Prostate gland (tissue), 2 donors: ENCODE data around the gene SRSF7. TPM values are rescaled to one million over a fixed set of nuclear protein-coding genes. Genes with fewer than 3 reads are reported as not detected.

Source experiments
- DNase-seq: peaks from one replicate; pipeline ENCODE4 v3.0.0-alpha.2; 2019; ENCODE audit warnings: low spot score
- H3K27ac ChIP-seq, 2 donors: fragments of 200-600 bp; sonication (generic); 2 replicates each; pipeline ENCODE4 v1.5.1; 2017 to 2019
- H3K27me3 ChIP-seq: fragments of 200-600 bp; sonication (generic); replicated peaks from 2 replicates; pipeline ENCODE4 v1.5.1; 2019; ENCODE audit not compliant: insufficient read depth
- H3K36me3 ChIP-seq, 2 donors: fragments of 200-600 bp; sonication (generic); 1 replicate in 1 of 2; 2 replicates in 1 of 2; pipeline versions ENCODE4 v1.5.1 to v1.8.1; 2017 to 2019
- H3K4me1 ChIP-seq: fragments of 200-600 bp; sonication (generic); replicated peaks from 2 replicates; pipeline ENCODE4 v1.5.1; 2019
- H3K4me3 ChIP-seq, 2 donors: fragments of 200-600 bp; sonication (generic); 2 replicates each; pipeline ENCODE4 v1.5.1; 2017 to 2019
- H3K9me3 ChIP-seq: fragments of 200-600 bp; sonication (generic); 2 replicates; pipeline ENCODE4 v1.5.1; 2017
- POLR2A ChIP-seq: fragments of 450-650 bp; IDR thresholded peaks from one replicate; pipeline ENCODE4 v1.6.1; 2016; ENCODE audit warnings: antibody characterized with exemption, mild to moderate bottlenecking
- POLR2AphosphoS5 ChIP-seq: sonication (generic); formaldehyde crosslinking; IDR thresholded peaks from one replicate; pipeline ENCODE4 v1.6.1; 2017; ENCODE audit warnings: antibody characterized with exemption
- WGBS: methylation state at CpG from one replicate; pipeline ENCODE4 v1.1.5; 2018; 5-methylcytosine and 5-hydroxymethylcytosine counted together
- intact Hi-C: fragments of 100-400 bp; cut with DNase I; formaldehyde crosslinking; loops from one replicate; pipeline ENCODE4 v1.14.2; 2022
- total RNA-seq, 2 donors: library from RNA; depleted of rRNA; stranded (reverse); fragments of >200 nt; gene quantifications; one replicate each; pipeline ENCODE4 v1.1.0, GENCODE V29; 2016
- TF ChIP-seq, protein P1 (sequence below), 4 experiments: fragments of 200-600 bp in 2 of 4; fragments of 450-650 bp in 2 of 4; sonication (generic) in 2 of 4; IDR thresholded peaks; 1 replicate in 3 of 4; 2 replicates in 1 of 4; pipeline ENCODE4 v1.5.1; 2016 to 2019; ENCODE audit warnings: antibody characterized with exemption in 4 of 4, mild to moderate bottlenecking in 2 of 4, moderate library complexity in 2 of 4

The SRSF7 gene
- total RNA-seq, 2 donors from 2014 or later: 73.2 to 84.4 TPM

DNA sequence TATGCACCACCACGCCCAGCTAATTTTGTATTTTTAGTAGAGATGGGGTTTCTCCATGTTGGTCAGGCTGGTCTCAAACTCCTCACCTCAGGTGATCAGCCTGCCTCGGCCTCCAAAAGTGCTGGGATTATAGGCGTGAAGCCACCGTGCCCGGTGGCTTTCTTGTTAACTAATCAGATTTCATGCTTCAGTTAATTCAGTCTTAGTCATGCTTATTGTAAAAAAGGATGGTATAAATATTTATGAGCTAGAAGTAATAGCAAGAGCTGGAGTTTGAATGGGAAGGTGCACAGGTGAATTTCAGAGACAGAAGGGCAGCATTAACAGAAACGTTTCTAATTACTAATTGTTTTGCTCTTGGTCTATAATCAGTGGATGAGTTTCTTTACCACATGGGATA lies 37.1 kb upstream of the SRSF7 start:
- Histone ChIP-seq H3K36me3 (no peaks in the 10 kb centered on the region), H3K27me3 (no peaks in the 10 kb centered on the region), H3K4me3 (no peak overlapping the region), H3K27ac (no peak overlapping the region), H3K9me3 (no peaks in the 10 kb centered on the region), H3K4me1 (no peaks in the 10 kb centered on the region)
- DNase-seq: no peak
- 88% methylated on average over 6 of the region's 6 CpGs for WGBS
- TF ChIP-seq POLR2A: no peak
- TF ChIP-seq, protein P1, sequence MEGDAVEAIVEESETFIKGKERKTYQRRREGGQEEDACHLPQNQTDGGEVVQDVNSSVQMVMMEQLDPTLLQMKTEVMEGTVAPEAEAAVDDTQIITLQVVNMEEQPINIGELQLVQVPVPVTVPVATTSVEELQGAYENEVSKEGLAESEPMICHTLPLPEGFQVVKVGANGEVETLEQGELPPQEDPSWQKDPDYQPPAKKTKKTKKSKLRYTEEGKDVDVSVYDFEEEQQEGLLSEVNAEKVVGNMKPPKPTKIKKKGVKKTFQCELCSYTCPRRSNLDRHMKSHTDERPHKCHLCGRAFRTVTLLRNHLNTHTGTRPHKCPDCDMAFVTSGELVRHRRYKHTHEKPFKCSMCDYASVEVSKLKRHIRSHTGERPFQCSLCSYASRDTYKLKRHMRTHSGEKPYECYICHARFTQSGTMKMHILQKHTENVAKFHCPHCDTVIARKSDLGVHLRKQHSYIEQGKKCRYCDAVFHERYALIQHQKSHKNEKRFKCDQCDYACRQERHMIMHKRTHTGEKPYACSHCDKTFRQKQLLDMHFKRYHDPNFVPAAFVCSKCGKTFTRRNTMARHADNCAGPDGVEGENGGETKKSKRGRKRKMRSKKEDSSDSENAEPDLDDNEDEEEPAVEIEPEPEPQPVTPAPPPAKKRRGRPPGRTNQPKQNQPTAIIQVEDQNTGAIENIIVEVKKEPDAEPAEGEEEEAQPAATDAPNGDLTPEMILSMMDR (IDR thresholded peaks at IDR 0.05): no peak
- no peak for TF ChIP-seq POLR2AphosphoS5
- intact Hi-C loops: no loop called here

DNA sequence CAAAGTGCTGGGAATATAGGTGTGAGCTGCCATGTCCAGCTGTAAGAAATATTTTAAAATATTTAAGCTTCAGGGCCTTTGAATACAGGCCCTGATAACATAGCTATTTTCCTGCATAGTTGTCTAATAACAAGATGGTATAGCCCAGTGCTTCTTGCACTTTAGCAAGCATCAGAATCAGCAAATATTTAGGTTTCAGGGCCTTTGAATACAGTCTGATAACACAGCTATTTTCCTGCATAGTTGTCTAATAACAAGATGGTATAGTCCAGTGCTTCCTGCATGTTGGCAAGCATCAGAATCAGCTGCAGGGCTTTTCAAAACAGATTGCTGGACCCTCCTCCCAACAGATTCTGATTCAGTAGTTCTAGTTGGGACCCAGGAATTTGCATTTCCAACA lies 32.4 kb upstream of the SRSF7 start:
- Histone ChIP-seq H3K27me3 (no peaks in the 10 kb centered on the region), H3K36me3 (no peaks in the 10 kb centered on the region), H3K4me1 (no peaks in the 10 kb centered on the region), H3K27ac (no peak overlapping the region), H3K4me3 (no peak overlapping the region), H3K9me3 (no peaks in the 10 kb centered on the region)
- DNase-seq: no peak
- TF ChIP-seq POLR2AphosphoS5 (no peak), POLR2A (no peak)
- TF ChIP-seq, protein P1 (IDR thresholded peaks at IDR 0.05): no peak
- intact Hi-C loops: no loop called here

DNA sequence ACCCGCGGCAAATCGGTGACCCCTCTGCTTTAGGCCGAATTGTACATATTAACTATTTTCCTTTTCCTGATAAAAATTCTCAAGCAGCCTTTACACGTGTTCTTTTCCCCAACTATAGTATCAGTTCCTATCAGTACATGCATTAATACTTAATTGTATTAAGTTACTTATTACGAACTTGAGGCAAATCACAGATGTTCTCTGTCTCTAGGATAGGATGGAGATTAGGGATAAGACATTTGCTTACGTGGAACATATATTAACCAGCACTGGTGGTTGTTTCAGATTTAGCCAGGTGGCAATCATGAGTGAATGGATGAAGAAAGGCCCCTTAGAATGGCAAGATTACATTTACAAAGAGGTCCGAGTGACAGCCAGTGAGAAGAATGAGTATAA lies 27.5 kb upstream of the SRSF7 start:
- H3K4me1 ChIP-seq: no peaks in the 10 kb centered on the region
- H3K4me3 ChIP-seq: peak overlapping the region; percentile 49 to 50
- H3K27me3 ChIP-seq: no peaks in the 10 kb centered on the region
- TF ChIP-seq, protein P1 (IDR thresholded peaks at IDR 0.05): no peak
- no peak for TF ChIP-seq POLR2A
- TF ChIP-seq POLR2AphosphoS5: no peak
- intact Hi-C loops: no loop called here
- no peaks in the 10 kb centered on the region for H3K36me3 ChIP-seq
- H3K27ac ChIP-seq: peak overlapping the region in 1 of 2 donors; percentile 55
- DNase-seq: no peak
- WGBS: 11% methylated on average over 8 of the region's 8 CpGs
- H3K9me3 ChIP-seq: no peaks in the 10 kb centered on the region

DNA sequence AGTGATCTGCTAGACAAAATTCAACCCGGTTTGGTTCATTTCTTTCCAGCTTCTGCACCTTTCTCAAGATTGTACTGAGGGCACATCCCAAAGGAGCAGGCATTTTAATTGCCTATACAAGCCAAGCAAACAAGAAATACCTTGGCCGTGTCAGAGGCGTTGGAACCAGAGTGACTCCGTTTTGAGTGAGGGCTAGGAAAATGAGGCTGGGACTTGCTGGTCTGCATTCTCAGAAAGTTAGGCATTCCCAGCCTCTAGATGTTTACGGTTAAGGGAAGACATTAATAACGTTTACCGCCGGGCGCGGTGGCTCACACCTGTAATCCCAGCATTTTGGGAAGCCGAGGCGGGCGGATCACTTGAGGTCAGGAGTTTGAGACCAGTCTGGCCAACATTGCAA lies 25.4 kb upstream of the SRSF7 start:
- intact Hi-C loops: no loop called here
- 55% methylated on average over 13 of the region's 13 CpGs for WGBS
- no peak overlapping the region for H3K4me3 ChIP-seq
- H3K9me3 ChIP-seq: no peaks in the 10 kb centered on the region
- no peak overlapping the region for H3K27ac ChIP-seq
- H3K27me3 ChIP-seq: no peaks in the 10 kb centered on the region
- H3K4me1 ChIP-seq: no peaks in the 10 kb centered on the region
- no peaks in the 10 kb centered on the region for H3K36me3 ChIP-seq
- DNase-seq: no peak
- no peak for TF ChIP-seq POLR2A
- TF ChIP-seq, protein P1 (IDR thresholded peaks at IDR 0.05): no peak
- TF ChIP-seq POLR2AphosphoS5: no peak

DNA sequence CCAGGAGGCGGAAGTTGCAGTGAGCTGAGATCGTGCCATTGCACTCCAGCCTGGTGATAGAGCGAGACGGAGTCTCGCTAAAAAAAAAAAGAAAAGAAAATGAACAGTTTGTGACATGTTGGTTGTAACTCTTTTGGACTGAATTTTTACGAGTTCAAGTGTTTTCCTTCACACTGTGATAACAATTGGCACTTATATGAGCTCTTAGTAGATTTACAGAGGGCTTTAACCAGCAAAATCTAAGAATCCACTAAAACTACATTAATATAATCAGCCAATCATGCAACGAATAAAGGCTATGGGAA lies 24.7 kb upstream of the SRSF7 start:
- DNase-seq: no peak
- Histone ChIP-seq H3K27me3 (no peaks in the 10 kb centered on the region), H3K27ac (no peak overlapping the region), H3K4me1 (no peaks in the 10 kb centered on the region), H3K9me3 (no peaks in the 10 kb centered on the region), H3K4me3 (no peak overlapping the region), H3K36me3 (no peaks in the 10 kb centered on the region)
- intact Hi-C loops: no loop called here
- WGBS: 16% methylated on average over 7 of the region's 7 CpGs
- no peak for TF ChIP-seq POLR2A
- no peak for TF ChIP-seq POLR2AphosphoS5
- TF ChIP-seq, protein P1 (IDR thresholded peaks at IDR 0.05): no peak
